Tongue (tissue), 2 donors: ENCODE results near the gene KCNQ1. TPM values are rescaled to one million over a fixed set of nuclear protein-coding genes. Genes with fewer than 3 reads are reported as not detected.

Source experiments
- small RNA-seq: library from RNA; depleted of rRNA; stranded (forward); fragments of <200 nt; gene quantifications from one replicate; pipeline ENCODE3, GENCODE V24; 2014; ENCODE audit warnings: low replicate concordance
- total RNA-seq: library from RNA; depleted of rRNA; stranded (reverse); fragments of >200 nt; gene quantifications from one replicate; pipeline ENCODE4 v1.2.3, GENCODE V29; 2014

KCNQ1 gene
- total RNA-seq, 1 donor from 2014 or later = 2.6 TPM

Small RNA genes within 50 kb of the gene (small RNA-seq; reads per million reads assigned to genes)
- gene AC013791.1 (not detected), gene COX6CP18 (not detected), gene RF01947 (not detected), gene RF01948 (not detected), gene RF01950 (not detected)

Other genes with a start within 250 kb of the KCNQ1 start
- 4.1 TPM for gene ASCL2, start 174.4 kb upstream of the KCNQ1 start, total RNA-seq
- 0.10 TPM for gene C11orf21, start 143.1 kb upstream of the KCNQ1 start, total RNA-seq
- gene TSPAN32, start 143.0 kb upstream of the KCNQ1 start, total RNA-seq = 2.1 TPM
- gene CD81, start 67.7 kb upstream of the KCNQ1 start, total RNA-seq = 377 TPM
- gene TSSC4, start 44.3 kb upstream of the KCNQ1 start, total RNA-seq = 21.6 TPM
- 0.41 TPM for gene TRPM5, start 494 bp upstream of the KCNQ1 start, total RNA-seq